GM19240 (cell line): ENCODE results near the gene ZGPAT.
A peak's percentile ranks its signal among the peaks of the same experiment; 100 is the strongest.

Experiments
- DNase-seq: peaks from one replicate; pipeline ENCODE4 v3.0.0; 2011; ENCODE audit warnings: low spot score; ENCODE audit not compliant: insufficient read length

ZGPAT gene

GRCh38 chr20:63692436-63693082, 15.3 kb upstream of the ZGPAT start:
- no peak for DNase-seq

GRCh38 chr20:63693083-63693732, 14.6 kb upstream of the ZGPAT start:
- DNase-seq = no peak

GRCh38 chr20:63693733-63694583, 13.9 kb upstream of the ZGPAT start:
- DNase-seq = no peak

- no peak for DNase-seq
These were observed 13.0 kb upstream of the ZGPAT start for GRCh38 chr20:63694584-63695423.

- peak; percentile 3 for DNase-seq
These were observed 12.2 kb upstream of the ZGPAT start for GRCh38 chr20:63695424-63696305.

GRCh38 chr20:63696306-63696627, 11.6 kb upstream of the ZGPAT start:
- peak; percentile 4 for DNase-seq

GRCh38 chr20:63696628-63697356, 11.0 kb upstream of the ZGPAT start, which contains the start of gene TNFRSF6B:
Gene TNFRSF6B, plus strand, starts transcription at chr20:63696652. Its CDS starts 116 bp downstream, at chr20:63696768.
- peak; percentile 1 for DNase-seq

GRCh38 chr20:63697357-63697867, 10.4 kb upstream of the ZGPAT start:
- peak; percentile 7 for DNase-seq

- DNase-seq = peak; percentile 0
These were observed 9.8 kb upstream of the ZGPAT start for GRCh38 chr20:63697868-63698545.

- DNase-seq = peak; percentile 17
These were observed 8.9 kb upstream of the ZGPAT start for GRCh38 chr20:63698739-63699465.

- DNase-seq = peak; percentile 2
These were observed 8.2 kb upstream of the ZGPAT start for GRCh38 chr20:63699466-63700198.

GRCh38 chr20:63700199-63701050, 7.4 kb upstream of the ZGPAT start:
- DNase-seq = peak; percentile 1

- DNase-seq = no peak
These were observed 6.8 kb upstream of the ZGPAT start for GRCh38 chr20:63701051-63701328.

GRCh38 chr20:63701329-63702035, 6.4 kb upstream of the ZGPAT start:
- peak; percentile 1 for DNase-seq

- no peak for DNase-seq
These were observed 5.7 kb upstream of the ZGPAT start for GRCh38 chr20:63702036-63702665.
